ENCODE measurements around the gene FOXJ3. TPM values are rescaled to one million over a fixed set of nuclear protein-coding genes. Genes with fewer than 3 reads are reported as not detected.
A peak's percentile ranks its signal among the peaks of the same experiment; 100 is the strongest.

FOXJ3 gene
- polyA plus RNA-seq, 6 donors from 2014 or later = 19.8 to 46.0 (median 36.4) TPM

DNA sequence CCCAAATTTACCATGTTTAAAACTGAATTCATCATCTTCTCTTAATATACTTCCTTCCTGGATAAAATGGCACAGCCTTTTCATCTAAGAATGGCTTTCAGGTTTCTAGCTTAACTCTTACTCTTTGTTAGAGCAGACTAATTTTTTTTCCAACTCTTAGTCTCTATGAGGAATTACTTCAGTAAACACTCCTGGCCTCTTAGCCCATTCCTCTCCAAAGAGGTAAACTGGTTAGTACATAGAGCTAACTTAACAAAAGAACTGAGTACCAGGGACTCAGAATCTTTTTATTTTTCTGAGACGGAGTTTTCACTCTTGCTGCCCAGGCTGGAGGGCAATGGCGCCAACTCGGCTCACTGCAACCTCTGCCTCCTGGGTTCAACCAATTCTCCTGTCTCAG, 21.1 kb downstream of the FOXJ3 start:
- no peak for ATAC-seq (ENCODE audit: low read depth in 2 of 2)
- peak overlapping the region in 4 of 6 donors; percentile 12 to 91 (median 53) for H3K27ac Mint-ChIP-seq
- peaks cover 64 to 67% (median 65%) of the 10 kb centered on the region in 3 donors for H3K4me1 Mint-ChIP-seq
- H3K27me3 Mint-ChIP-seq = no peaks in the 10 kb centered on the region
- H3K36me3 Mint-ChIP-seq = peaks cover 6 to 7% of the 10 kb centered on the region in 2 donors
- no peak overlapping the region for H3K4me3 Mint-ChIP-seq
- DNase-seq = no peak
- H3K9me3 Mint-ChIP-seq = no peaks in the 10 kb centered on the region

DNA sequence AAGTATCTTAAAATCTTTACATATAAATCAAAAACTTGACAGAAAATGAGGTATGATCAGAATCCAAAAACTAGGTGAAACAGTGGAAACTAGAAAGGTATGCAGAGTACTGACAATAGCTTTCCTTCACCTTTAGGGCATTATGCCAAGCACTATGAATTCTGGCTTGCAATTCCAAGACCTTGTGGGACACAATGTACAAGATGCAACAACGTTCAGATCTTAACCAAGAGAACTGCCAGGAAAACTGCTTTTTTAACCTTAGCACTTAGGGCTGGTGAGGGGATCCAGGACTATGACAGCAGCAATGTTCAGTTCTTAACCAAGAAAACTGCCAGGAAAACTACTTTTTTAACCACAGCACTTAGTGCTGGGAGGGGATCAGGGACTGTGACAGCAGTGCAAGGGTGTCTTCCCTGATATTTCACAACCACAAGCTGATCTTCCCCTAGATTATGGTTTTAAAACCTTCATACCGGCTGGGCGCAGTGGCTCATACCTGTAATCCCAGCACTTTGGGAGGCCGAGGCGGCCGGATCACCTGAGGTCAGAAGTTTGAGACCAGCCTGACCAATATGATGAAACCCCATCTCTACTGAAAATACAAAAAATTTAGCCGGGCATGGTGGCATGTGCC, 22.3 kb downstream of the FOXJ3 start:
- Mint-ChIP-seq H3K4me1 (peaks cover 56 to 64% (median 62%) of the 10 kb centered on the region in 3 donors), H3K27ac (peak overlapping the region in 1 of 6 donors; percentile 57), H3K4me3 (no peak overlapping the region), H3K36me3 (peaks cover 8% of the 10 kb centered on the region in 2 donors), H3K27me3 (no peaks in the 10 kb centered on the region), H3K9me3 (no peaks in the 10 kb centered on the region)
- ATAC-seq (ENCODE audit: low read depth in 2 of 2) (no peak), DNase-seq (no peak)

DNA sequence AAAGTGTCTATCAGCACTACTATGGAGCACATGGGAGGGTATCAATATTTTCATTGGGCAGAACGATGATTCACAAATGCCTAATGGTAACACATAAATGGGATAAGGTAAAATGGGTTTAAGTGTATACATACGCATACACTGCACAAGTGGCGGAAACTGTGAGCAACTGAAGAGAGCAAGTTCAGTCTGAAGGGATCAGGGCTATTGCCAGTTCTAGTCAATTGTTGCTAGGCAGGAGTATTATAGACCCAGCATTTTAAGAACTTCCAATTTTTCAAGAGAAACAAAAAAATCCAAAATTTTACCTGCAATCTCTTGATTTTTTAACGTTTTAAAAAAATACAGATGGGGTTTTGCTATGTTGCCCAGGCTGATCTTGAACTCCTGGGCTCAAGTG, 23.1 kb downstream of the FOXJ3 start:
- Mint-ChIP-seq H3K27ac (no peak overlapping the region), H3K27me3 (no peaks in the 10 kb centered on the region), H3K4me3 (no peak overlapping the region), H3K4me1 (peaks cover 51 to 58% (median 57%) of the 10 kb centered on the region in 3 donors), H3K36me3 (peaks cover 8% of the 10 kb centered on the region in 2 donors), H3K9me3 (no peaks in the 10 kb centered on the region)
- DNase-seq (no peak), ATAC-seq (ENCODE audit: low read depth in 2 of 2) (no peak)

DNA sequence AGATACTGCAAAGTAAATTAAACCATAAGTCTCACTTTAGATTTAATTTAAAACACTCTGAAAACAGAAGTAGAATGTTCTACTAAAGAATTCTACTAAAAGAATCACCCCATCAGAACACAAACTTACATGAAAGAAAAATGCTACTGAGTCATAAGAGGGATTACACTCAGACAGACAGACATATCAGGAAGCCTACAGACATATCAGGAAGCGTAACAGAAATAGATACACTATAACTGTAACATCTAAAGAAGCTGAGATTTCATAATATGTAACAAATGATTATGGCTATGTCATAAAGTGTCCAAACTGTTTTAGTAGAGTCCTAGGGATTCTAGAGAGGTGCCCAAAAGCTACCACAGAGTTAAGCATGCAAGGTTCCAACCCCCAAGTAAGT, 23.9 kb downstream of the FOXJ3 start:
- peaks cover 8% of the 10 kb centered on the region in 2 donors for H3K36me3 Mint-ChIP-seq
- no peaks in the 10 kb centered on the region for H3K9me3 Mint-ChIP-seq
- H3K27ac Mint-ChIP-seq = no peak overlapping the region
- DNase-seq (no peak), ATAC-seq (ENCODE audit: low read depth in 2 of 2) (no peak)
- H3K27me3 Mint-ChIP-seq = no peaks in the 10 kb centered on the region
- peaks cover 48 to 57% (median 54%) of the 10 kb centered on the region in 3 donors for H3K4me1 Mint-ChIP-seq
- H3K4me3 Mint-ChIP-seq = no peak overlapping the region

DNA sequence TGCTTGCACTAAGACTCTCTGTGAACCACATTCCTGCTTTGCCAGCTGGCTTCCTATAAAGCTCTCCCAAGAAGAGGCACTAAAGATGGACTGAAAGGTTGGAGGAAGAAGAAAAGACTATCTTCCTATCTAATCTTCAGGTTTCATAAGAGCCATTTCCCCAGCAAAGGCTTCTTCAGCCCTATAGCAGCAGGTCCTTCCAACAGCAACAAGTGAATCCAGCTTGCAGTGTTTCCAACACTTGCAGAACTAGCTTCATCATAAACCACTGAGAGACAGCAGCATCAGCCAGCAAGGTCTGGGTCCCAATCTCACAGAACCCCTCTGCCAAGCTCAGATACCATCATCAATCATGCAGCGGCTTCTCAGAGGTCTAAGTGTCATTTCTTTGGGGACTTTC, 28.1 kb downstream of the FOXJ3 start:
- Mint-ChIP-seq H3K4me1 (peaks cover 12 to 41% (median 32%) of the 10 kb centered on the region in 3 donors), H3K9me3 (peaks cover 0 to 9% (median 2%) of the 10 kb centered on the region in 7 donors), H3K36me3 (peaks cover 22 to 33% of the 10 kb centered on the region in 2 donors), H3K4me3 (peak overlapping the region in 1 of 8 donors; percentile 36), H3K27ac (peak overlapping the region in 1 of 6 donors; percentile 26), H3K27me3 (no peaks in the 10 kb centered on the region)
- ATAC-seq (ENCODE audit: low read depth in 2 of 2) = no peak
- no peak for DNase-seq

DNA sequence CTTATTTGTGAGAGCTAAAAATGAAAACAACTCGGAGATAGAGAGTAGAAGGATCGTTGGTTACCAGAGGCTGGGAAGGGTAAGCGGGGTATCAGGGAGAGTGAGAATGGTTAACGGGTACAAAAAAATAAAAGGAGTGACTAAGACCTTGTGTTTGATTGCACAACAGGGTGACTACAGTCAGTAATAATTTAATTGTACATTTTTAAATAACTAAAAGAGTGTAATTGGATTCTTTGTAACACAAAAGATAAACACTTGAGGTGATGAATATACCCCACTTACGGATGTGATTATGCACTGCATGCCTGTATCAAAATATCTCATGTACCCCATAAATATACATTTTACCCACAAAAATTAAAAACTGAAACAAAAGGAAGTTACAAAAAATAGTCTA, 29.4 kb downstream of the FOXJ3 start:
- Mint-ChIP-seq H3K27ac (no peak overlapping the region), H3K36me3 (peaks cover 29 to 40% of the 10 kb centered on the region in 2 donors)
- ATAC-seq (ENCODE audit: low read depth in 2 of 2) = no peak

DNA sequence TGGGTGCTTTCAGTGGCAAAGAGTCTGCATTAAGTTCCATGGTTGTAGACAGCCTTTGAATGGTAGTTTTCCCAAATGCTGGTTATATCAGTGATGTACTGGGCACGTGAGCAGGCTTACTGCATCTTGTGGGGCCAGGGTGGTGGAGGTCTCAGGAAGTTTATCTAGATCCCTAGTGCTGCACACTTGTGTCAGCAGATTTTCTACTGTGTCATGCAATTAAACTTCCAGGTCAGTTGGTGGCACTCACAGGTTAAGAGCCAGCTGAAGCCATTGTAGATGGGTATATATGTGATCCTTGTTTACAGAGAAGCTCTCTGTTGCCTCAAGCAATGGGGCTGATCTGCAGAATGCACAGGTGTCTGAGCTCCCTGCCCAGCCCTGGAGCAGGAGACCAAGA, 33.0 kb downstream of the FOXJ3 start:
- peaks cover under 1 to 17% (median 14%) of the 10 kb centered on the region in 7 donors for H3K9me3 Mint-ChIP-seq
- ATAC-seq (ENCODE audit: low read depth in 2 of 2) (no peak), DNase-seq (no peak)
- no peaks in the 10 kb centered on the region for H3K27me3 Mint-ChIP-seq
- peaks cover 14 to 38% (median 15%) of the 10 kb centered on the region in 3 donors for H3K4me1 Mint-ChIP-seq
- H3K27ac Mint-ChIP-seq = no peak overlapping the region
- peaks cover 28 to 48% of the 10 kb centered on the region in 2 donors for H3K36me3 Mint-ChIP-seq
- H3K4me3 Mint-ChIP-seq = peak overlapping the region in 1 of 8 donors; percentile 0

More for the DNA sequence above, 29.4 kb downstream of the FOXJ3 start:
- no peak for DNase-seq
- Mint-ChIP-seq H3K4me1 (peaks cover 12 to 30% (median 21%) of the 10 kb centered on the region in 3 donors), H3K9me3 (peaks cover 0 to 17% (median 9%) of the 10 kb centered on the region in 7 donors), H3K27me3 (no peaks in the 10 kb centered on the region), H3K4me3 (no peak overlapping the region)

DNA sequence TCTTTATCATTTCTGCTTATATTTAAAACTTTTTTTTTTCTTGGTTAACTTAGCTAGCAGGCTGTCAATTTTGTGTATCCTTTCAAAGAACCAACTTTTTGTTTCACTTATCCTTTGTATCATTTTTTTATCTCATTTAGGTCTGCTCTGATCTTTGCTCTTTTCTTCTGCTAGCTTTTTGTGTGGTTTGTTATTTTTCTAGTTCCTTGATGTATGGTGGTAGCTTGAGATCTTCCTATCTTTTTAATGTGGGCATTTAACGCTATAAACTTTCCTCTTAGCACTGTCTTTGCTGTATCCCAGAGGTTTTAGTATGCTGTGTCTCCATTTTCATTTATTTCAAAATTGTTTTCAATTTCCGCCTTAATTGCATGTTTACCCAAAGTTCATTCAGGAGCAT, 36.5 kb downstream of the FOXJ3 start:
- peaks cover 11 to 30% (median 12%) of the 10 kb centered on the region in 3 donors for H3K4me1 Mint-ChIP-seq
- H3K27ac Mint-ChIP-seq = peak overlapping the region in 1 of 6 donors; percentile 12
- H3K9me3 Mint-ChIP-seq = peaks cover 4 to 20% (median 12%) of the 10 kb centered on the region in 7 donors
- no peak for ATAC-seq (ENCODE audit: low read depth in 2 of 2)
- H3K36me3 Mint-ChIP-seq = peaks cover 21 to 40% of the 10 kb centered on the region in 2 donors
- no peak overlapping the region for H3K4me3 Mint-ChIP-seq
- H3K27me3 Mint-ChIP-seq = no peaks in the 10 kb centered on the region
- no peak for DNase-seq

DNA sequence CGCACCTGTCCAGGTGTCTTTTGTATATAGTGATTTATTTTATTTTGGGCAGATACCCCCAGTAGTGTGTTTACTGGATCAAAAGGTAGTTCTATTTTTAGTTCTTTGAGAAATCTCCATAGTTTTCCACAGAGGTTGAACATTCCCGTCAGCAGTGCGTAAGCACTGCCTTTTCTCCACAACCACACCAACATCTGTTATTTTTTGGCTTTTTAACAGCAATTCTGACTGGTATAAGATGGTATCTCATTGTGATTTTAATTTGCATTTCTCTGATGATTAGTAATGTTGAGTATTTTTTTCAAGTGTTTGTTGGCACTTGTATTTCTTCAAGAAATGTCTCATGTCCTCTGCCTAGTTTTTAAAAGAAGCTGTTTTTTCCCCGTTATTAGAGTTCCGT, 39.2 kb downstream of the FOXJ3 start:
- ATAC-seq (ENCODE audit: low read depth in 2 of 2) (no peak), DNase-seq (no peak)
- Mint-ChIP-seq H3K4me1 (peaks cover 15 to 46% (median 20%) of the 10 kb centered on the region in 3 donors), H3K27me3 (no peaks in the 10 kb centered on the region), H3K27ac (peak overlapping the region in 1 of 6 donors; percentile 40), H3K4me3 (no peak overlapping the region), H3K9me3 (peaks cover under 1 to 7% (median 5%) of the 10 kb centered on the region in 7 donors), H3K36me3 (peaks cover 16 to 29% of the 10 kb centered on the region in 2 donors)

DNA sequence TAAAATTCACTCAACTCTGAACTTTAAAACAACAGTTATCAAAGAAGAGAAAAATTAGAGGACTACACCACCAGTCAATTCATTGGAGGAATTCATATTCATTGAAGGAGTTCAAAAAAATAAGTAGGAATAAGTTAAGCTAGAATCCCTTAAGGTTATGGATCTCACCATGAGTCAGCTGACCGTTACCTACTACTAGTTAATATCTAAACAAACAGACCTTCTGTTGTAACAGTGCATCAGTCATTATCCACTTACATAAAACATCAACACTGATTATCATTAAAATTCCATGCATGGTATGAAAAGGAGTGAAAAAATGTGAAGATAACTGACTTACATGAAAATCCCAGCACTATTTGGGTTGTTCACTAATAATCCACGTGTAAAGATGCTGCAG, 44.9 kb downstream of the FOXJ3 start:
- ATAC-seq (ENCODE audit: low read depth in 2 of 2) (no peak), DNase-seq (no peak)
- Mint-ChIP-seq H3K27ac (peak overlapping the region in 2 of 6 donors; percentile 21 to 34), H3K27me3 (no peaks in the 10 kb centered on the region), H3K36me3 (peaks cover 0 to 5% of the 10 kb centered on the region in 2 donors), H3K4me3 (no peak overlapping the region), H3K9me3 (no peaks in the 10 kb centered on the region), H3K4me1 (peaks cover 8 to 30% (median 11%) of the 10 kb centered on the region in 3 donors)

DNA sequence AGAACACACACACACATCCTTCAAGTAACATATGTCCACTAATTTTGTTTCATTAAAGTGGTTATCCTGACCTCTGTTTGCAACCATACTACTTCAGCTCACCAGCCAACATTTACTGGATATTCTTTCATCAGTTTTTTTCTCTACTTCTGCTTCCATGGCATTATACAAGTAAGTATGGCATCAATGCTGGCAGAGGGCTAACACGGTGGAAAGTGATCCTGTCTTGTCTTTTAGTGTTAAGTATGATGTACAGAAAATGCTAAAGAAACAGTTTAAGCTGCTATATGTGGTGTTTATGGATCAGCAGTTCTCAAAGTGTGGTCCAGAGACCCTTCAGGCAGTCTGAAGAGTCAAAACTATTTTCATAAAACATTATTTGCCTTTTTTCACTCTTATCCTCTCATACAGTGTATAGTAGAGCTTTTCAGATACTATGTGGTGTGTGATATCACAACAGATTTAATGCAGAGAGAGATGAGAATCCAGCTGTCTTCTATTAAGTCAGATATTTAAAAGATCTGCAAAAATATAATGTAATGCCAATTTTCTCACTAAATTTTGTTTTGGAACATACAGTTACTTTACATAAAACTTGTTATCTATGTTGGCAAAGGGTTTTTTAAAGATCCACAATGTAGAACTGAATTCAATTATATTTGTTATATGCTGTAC, 46.6 kb downstream of the FOXJ3 start:
- no peak overlapping the region for H3K27ac Mint-ChIP-seq
- no peaks in the 10 kb centered on the region for H3K27me3 Mint-ChIP-seq
- peaks cover 8 to 25% (median 11%) of the 10 kb centered on the region in 3 donors for H3K4me1 Mint-ChIP-seq
- H3K36me3 Mint-ChIP-seq = peaks cover 0 to 5% of the 10 kb centered on the region in 2 donors
- DNase-seq = no peak
- H3K9me3 Mint-ChIP-seq = no peaks in the 10 kb centered on the region
- no peak overlapping the region for H3K4me3 Mint-ChIP-seq
- ATAC-seq (ENCODE audit: low read depth in 2 of 2) = no peak

DNA sequence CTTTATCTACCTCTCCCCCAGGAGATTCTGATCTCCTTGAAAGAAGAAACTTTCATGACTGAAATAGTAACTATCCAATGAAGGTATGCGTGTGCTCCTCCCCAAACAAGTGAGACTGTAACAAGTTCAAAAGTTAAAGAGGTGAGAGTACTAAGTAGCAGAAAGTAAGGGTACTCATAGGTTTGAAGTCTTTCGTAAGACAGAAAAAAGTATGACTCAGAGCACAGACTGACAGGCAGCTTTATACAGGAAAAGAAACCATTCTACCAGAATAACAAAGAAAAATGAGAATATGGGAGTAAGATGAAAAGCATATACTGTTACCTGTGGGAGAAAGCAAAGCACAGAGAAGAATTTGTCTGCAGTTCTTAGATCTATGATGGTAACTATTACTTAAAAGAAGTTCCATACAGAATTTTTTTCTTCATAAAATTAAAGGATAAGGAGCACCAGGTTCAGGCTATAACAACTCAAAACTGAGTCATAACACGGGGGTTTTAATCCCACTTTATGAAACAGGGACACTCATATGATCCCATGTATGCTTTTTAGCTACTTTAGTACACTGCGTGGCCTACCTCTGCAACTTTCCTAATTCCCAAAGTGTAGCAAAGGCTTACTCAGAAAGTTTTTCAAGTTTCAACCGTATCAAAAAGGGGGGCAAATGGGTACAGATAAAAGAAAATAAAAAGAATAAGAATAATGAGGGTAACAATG, 52.0 kb downstream of the FOXJ3 start:
- DNase-seq (no peak), ATAC-seq (ENCODE audit: low read depth in 2 of 2) (no peak)
- H3K4me3 Mint-ChIP-seq = no peak overlapping the region
- no peaks in the 10 kb centered on the region for H3K36me3 Mint-ChIP-seq
- H3K4me1 Mint-ChIP-seq = peaks cover 27 to 36% (median 35%) of the 10 kb centered on the region in 3 donors
- no peaks in the 10 kb centered on the region for H3K27me3 Mint-ChIP-seq
- H3K9me3 Mint-ChIP-seq = no peaks in the 10 kb centered on the region
- H3K27ac Mint-ChIP-seq = peak overlapping the region in 3 of 6 donors; percentile 15 to 56 (median 27)

DNA sequence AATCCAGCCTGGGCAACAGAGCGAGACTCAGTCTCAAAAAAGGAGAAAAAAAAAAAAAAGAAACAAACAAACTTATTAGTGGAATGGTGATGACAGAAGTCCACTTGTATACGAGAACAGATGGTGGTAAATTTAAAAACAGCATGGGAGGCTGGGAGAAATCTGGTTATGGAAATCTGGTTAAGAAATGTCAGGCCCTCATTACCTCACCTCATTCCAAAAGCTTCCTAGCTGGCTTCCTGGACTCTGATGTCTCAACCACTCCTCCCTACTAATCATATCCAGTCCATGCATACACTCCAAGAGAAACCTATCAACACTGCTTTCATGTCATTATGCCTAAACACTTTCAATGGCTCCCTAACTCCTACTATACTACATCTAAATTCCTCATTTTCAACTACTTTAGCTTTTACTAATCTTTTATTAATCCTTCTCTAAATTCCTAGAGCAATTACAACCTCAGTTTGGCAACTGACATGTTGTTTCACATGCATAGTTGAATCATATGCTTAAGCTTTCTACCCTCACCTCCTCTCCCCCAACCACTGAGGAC, 52.9 kb downstream of the FOXJ3 start:
- H3K27me3 Mint-ChIP-seq = no peaks in the 10 kb centered on the region
- no peaks in the 10 kb centered on the region for H3K36me3 Mint-ChIP-seq
- no peaks in the 10 kb centered on the region for H3K9me3 Mint-ChIP-seq
- peaks cover 27 to 37% (median 36%) of the 10 kb centered on the region in 3 donors for H3K4me1 Mint-ChIP-seq
- ATAC-seq (ENCODE audit: low read depth in 2 of 2) (no peak), DNase-seq (no peak)
- H3K27ac Mint-ChIP-seq = peak overlapping the region in 2 of 6 donors; percentile 55 to 75
- H3K4me3 Mint-ChIP-seq = no peak overlapping the region

Measured in naive B cell (primary cell).